Transverse colon (tissue), 3 donors: Measurements from ENCODE around the gene SLC38A4.

Source experiments
- EP300 ChIP-seq: sonication (generic); formaldehyde crosslinking; IDR thresholded peaks from one replicate; pipeline ENCODE4 v1.6.1; 2017; ENCODE audit warnings: antibody characterized with exemption, low read depth
- POLR2A ChIP-seq: fragments of 450-650 bp; IDR thresholded peaks from one replicate; pipeline ENCODE4 v1.6.1; 2016; ENCODE audit warnings: antibody characterized with exemption, mild to moderate bottlenecking, moderate library complexity
- TF ChIP-seq, protein P1 (sequence below), 5 experiments: fragments of 200-600 bp in 3 of 5; fragments of 450-650 bp in 2 of 5; sonication (generic) in 3 of 5; IDR thresholded peaks; 1 replicate in 2 of 5; 2 replicates in 3 of 5; pipeline ENCODE4 v1.5.1; 2016 to 2017; ENCODE audit warnings: antibody characterized with exemption in 5 of 5, inconsistent platforms in 3 of 5, mild to moderate bottlenecking in 2 of 5, moderate library complexity in 1 of 5

DNA sequence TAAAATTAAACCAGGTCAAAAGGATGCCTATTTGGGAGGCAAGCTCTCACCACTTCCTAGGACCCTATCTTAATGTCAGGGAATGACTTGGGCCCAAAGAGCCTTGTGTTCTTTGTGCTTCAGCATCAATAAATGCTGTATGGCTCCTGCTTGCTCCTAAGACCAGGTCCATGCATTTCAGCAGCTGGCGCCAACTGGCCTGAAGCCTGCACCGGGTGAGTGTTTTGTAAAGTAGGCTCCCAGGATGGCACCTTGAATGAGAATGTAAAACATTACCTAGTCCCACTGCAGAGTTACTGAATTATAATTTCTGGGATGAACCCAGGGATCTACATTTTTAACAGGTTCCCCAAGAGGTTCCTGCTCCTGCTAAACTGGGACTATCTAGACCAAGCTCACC, 16.1 kb upstream of the SLC38A4 start:
- TF ChIP-seq, protein P1, sequence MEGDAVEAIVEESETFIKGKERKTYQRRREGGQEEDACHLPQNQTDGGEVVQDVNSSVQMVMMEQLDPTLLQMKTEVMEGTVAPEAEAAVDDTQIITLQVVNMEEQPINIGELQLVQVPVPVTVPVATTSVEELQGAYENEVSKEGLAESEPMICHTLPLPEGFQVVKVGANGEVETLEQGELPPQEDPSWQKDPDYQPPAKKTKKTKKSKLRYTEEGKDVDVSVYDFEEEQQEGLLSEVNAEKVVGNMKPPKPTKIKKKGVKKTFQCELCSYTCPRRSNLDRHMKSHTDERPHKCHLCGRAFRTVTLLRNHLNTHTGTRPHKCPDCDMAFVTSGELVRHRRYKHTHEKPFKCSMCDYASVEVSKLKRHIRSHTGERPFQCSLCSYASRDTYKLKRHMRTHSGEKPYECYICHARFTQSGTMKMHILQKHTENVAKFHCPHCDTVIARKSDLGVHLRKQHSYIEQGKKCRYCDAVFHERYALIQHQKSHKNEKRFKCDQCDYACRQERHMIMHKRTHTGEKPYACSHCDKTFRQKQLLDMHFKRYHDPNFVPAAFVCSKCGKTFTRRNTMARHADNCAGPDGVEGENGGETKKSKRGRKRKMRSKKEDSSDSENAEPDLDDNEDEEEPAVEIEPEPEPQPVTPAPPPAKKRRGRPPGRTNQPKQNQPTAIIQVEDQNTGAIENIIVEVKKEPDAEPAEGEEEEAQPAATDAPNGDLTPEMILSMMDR (IDR thresholded peaks at IDR 0.05) = no peak
- TF ChIP-seq POLR2A (no peak), EP300 (no peak)
